C4-2B (cell line): ENCODE data around the gene MEOX2.

Experiments used
- H3K27ac ChIP-seq: fragments of 450-650 bp; 2 replicates; pipeline ENCODE4 v1.5.1; 2017
- ZFX ChIP-seq: fragments of 450-650 bp; IDR thresholded peaks from 2 replicates; pipeline ENCODE4 v1.6.1; 2017
- TF ChIP-seq, protein P1 (sequence below): fragments of 450-650 bp; conservative IDR thresholded peaks from 2 replicates; pipeline ENCODE4 v1.5.1; 2017; ENCODE audit warnings: mild to moderate bottlenecking

Gene MEOX2

DNA sequence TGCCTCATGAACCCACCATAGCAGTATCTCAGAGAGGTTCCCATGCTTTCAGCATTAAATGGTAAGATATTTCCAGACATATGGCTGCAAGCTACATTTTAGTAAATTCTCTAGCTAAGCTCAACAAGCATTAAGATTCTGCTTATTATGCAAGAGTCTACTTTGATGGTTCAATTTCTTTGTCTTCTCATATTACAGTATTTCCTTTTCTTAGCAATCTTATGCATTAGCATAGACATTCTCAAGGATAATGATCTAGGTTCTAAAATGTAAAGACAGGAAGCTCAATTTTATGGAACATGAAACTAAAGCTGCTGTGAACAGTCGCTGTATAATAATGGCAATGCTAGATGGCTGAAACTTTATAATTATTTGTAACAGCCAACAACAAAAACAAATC lies 39.2 kb downstream of the MEOX2 start:
- H3K27ac ChIP-seq, result no peak overlapping the region
- TF ChIP-seq, protein P1, sequence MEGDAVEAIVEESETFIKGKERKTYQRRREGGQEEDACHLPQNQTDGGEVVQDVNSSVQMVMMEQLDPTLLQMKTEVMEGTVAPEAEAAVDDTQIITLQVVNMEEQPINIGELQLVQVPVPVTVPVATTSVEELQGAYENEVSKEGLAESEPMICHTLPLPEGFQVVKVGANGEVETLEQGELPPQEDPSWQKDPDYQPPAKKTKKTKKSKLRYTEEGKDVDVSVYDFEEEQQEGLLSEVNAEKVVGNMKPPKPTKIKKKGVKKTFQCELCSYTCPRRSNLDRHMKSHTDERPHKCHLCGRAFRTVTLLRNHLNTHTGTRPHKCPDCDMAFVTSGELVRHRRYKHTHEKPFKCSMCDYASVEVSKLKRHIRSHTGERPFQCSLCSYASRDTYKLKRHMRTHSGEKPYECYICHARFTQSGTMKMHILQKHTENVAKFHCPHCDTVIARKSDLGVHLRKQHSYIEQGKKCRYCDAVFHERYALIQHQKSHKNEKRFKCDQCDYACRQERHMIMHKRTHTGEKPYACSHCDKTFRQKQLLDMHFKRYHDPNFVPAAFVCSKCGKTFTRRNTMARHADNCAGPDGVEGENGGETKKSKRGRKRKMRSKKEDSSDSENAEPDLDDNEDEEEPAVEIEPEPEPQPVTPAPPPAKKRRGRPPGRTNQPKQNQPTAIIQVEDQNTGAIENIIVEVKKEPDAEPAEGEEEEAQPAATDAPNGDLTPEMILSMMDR, result no peak
- no peak for TF ChIP-seq ZFX

DNA sequence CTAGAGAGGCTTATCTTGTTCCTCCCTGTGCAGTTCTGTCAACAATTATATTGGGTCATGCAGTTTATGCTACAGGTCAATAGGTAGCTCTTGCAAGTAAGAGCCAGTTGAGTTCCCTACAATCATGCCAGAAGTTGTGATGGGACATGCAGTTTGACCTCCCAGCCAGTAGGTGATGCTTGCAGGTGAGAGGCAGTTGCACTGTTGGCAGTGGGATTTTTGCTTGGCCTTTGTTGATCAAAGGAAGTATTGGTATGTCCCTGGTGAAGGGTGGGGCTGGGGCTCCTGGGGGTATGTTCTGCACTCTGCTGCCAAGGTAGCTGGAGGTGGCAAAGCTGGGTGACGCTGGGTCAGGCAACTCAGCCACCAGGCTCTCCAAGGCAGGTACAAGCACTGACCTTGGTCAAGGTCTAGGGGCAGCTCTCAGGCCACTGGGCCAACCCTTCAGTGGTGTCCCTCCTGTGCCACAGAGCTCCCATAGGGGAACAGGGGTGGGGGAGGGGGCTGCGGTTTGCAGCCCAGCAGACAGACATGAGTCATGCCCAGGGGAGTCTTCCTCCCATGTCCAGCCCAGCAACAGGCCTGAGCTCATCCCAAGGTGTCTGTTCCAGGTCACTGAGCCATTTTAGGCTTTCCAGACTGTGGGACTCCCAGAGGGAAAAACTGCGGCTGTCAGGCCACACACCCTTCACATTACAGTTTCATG lies 43.3 kb downstream of the MEOX2 start:
- H3K27ac ChIP-seq, result no peak overlapping the region
- TF ChIP-seq, protein P1, result no peak; the same call in 1 of the 2 replicates
- no peak for TF ChIP-seq ZFX

DNA sequence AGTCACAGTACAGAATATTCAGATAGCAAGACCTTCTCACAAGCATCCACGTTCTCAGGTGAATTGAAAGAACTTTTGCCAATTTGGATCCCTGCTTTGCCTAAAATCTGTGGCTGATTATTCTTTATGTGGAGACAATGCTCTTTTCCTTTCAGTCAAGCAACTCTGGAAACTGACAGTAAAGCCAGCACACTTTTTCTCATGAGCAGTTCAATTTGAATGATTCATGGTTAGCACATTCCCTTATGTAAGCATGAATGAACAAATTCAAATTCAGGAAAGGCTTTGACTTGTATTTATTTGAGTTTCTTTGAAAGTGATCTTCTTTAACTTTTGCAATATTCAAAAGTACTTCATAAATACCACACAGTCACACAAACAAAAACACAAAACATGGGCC lies 57.6 kb downstream of the MEOX2 start:
- no peak overlapping the region for H3K27ac ChIP-seq
- TF ChIP-seq, protein P1, result no peak
- no peak for TF ChIP-seq ZFX

DNA sequence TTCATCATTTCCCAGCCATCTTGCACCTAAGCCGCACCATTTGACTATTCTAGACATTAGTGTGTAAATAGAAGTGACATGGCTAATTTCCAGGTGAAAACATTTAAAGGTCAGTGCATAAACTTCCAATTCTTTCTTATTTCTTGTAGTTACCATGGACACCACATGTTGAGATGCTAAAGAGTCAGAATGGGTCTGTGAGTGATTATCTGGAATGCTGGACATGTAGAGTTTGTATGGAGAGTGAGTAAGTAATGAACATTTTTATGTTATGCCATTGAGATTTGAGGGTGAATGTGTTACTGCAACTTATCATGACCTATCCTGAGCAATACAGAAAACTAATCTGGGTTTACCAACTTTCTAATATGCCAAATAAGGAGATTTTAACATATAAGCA lies 60.4 kb downstream of the MEOX2 start:
- TF ChIP-seq, protein P1, result no peak
- no peak for TF ChIP-seq ZFX
- no peak overlapping the region for H3K27ac ChIP-seq

DNA sequence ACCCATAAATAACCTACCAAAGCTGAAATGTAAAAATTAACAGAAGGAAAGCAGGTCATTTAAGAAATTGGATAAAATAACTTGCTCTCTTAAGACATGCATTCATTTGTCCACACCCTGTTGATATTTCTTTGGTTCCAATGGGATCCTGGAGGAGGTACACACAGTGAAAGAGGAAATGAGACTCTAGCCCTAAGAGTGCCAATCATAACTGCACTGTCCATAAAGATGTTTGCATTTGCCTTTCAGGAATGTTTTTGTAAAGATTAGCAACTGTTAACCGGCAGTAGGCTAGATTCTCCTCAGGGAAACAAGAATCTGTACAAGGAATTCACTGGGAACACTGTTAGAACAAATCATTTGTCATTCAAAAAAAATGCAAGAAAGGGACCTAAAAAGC lies 61.0 kb downstream of the MEOX2 start:
- no peak overlapping the region for H3K27ac ChIP-seq
- TF ChIP-seq, protein P1, result no peak
- TF ChIP-seq ZFX, result no peak

DNA sequence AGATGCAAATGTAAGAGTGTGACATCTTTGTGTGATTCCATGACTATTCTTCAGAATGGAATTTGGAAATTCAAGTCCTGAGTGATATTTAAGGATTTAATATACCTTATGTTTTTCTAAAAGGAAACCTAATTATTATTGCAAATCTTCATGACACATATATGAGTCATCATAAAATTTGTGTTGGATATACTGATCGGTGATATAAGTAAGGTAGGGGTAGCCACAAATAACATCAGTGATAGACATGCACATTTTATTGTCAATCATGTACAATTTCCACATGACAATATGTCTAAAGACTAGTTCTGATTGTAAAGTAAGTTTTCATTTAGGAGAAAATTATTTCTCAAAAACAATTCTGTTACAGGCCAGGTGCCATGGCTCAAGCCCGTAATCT lies 65.0 kb downstream of the MEOX2 start:
- TF ChIP-seq, protein P1, result no peak
- no peak for TF ChIP-seq ZFX
- no peak overlapping the region for H3K27ac ChIP-seq

DNA sequence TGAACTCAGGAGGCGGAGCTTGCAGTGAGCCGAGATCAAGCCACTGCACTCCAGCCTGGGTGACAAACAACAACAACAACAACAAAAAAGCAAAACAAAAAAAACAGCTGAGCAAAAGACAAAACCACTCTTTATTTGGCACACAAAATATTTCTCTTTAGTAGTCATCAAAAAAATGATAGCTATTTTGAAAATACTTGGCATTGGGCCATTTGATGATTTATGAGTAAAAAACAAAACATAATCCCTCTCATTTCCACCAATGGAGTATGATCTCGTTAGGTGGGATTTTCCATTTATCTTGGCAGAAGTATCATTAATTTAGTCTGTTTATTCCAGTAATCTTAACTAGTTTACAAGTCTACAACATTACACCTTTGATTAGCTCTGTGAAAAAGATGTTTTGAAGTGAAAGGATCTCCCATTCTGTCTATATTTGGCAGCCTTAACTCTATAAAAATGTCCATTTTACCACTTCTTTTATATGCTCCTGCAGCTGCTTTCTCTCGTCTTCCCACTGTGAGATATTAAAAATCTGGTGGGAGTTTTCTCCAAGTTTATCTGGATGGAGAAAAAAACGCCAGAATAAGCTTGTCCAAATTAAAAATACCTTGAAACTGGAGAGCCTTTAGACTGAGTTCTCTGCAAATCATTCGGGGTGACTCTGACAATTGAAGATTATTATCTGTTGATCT lies 65.8 kb downstream of the MEOX2 start:
- TF ChIP-seq ZFX, result no peak
- TF ChIP-seq, protein P1, result no peak

More for the DNA sequence above, 65.8 kb downstream of the MEOX2 start:
- no peak overlapping the region for H3K27ac ChIP-seq
